ENCODE measurements around the gene ROCK2. TPM values are rescaled to one million over a fixed set of nuclear protein-coding genes. Genes with fewer than 3 reads are reported as not detected.

ROCK2 gene
- total RNA-seq, 1 experiment from 2014 or later: 38.0 TPM

DNA sequence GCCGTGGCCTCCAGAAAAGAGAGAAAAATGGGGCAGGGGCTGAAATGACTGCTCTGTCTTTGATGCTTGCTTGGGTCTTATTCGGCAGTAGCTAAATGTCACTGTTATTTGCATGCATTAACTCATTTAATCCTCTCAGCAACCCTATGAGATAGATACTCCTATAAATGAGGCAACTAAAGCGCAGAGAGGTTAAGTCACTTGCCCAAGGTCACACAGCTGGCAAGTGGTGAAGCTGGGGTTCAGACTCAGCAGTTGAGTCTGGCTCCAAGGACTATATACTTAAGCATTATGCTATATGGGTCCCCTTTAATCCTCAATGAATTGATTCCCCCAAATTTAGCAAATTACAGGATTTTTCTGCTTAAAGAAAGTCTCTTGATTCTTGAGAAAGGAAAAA lies 198.4 kb downstream of the ROCK2 start:
- Histone ChIP-seq H3K27ac (no peak overlapping the region), H3K27me3 (ENCODE audit: insufficient read depth, low read depth) (peaks cover 19% of the 10 kb centered on the region; the same call in 1 of the 2 replicates), H3K4me1 (replicated peaks; ENCODE audit: insufficient read depth) (peaks cover 12% of the 10 kb centered on the region), H3F3A (ENCODE audit: insufficient read depth, low read depth) (peaks cover 9% of the 10 kb centered on the region; the same call in 1 of the 2 replicates), H3K9me3 (ENCODE audit: insufficient read depth, low read depth) (no peaks in the 10 kb centered on the region), H2AFZ (no peak overlapping the region), H3K9me2 (ENCODE audit: insufficient read depth) (no peaks in the 10 kb centered on the region), H3K4me3 (no peak overlapping the region), H3K79me2 (ENCODE audit: low read depth) (no peaks in the 10 kb centered on the region), H4K20me1 (ENCODE audit: insufficient read depth) (no peaks in the 10 kb centered on the region), H3K4me2 (no peak overlapping the region), H3K36me3 (ENCODE audit: low read depth) (no peaks in the 10 kb centered on the region)
- no TSS peak for BruUV-seq (replicated peaks)
- intact Hi-C loops (cut with micrococcal nuclease; ENCODE audit: unreplicated experiment): no loop called here
- ChIA-PET CTCF (no interaction called here), POLR2A (ENCODE audit: unreplicated experiment) (no interaction called here)
- TF ChIP-seq, protein P1, sequence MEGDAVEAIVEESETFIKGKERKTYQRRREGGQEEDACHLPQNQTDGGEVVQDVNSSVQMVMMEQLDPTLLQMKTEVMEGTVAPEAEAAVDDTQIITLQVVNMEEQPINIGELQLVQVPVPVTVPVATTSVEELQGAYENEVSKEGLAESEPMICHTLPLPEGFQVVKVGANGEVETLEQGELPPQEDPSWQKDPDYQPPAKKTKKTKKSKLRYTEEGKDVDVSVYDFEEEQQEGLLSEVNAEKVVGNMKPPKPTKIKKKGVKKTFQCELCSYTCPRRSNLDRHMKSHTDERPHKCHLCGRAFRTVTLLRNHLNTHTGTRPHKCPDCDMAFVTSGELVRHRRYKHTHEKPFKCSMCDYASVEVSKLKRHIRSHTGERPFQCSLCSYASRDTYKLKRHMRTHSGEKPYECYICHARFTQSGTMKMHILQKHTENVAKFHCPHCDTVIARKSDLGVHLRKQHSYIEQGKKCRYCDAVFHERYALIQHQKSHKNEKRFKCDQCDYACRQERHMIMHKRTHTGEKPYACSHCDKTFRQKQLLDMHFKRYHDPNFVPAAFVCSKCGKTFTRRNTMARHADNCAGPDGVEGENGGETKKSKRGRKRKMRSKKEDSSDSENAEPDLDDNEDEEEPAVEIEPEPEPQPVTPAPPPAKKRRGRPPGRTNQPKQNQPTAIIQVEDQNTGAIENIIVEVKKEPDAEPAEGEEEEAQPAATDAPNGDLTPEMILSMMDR (conservative IDR thresholded peaks at IDR 0.05): no peak
- TF ChIP-seq EZH2 (IDR thresholded peaks at IDR 0.05; ENCODE audit: low read depth): no peak
- DNase-seq: no peak

DNA sequence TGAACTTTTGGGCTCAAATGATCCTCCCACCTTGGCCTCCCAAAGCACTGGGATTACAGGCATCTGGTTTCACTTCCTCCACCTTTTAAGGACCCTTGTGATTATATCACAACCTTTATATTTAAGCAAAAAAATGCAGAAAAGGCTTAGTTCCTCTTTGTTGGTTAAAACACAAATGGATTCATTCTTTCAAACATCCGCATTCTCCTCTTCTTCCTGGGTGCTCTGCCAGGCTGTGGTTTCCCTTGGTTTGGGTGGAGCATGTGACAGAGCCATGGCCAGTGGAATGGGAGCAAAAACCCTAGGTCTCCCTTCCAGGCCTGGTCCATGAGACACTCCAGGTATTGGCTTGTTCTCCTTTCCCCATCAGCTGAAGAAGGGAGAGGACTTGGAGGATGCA lies 199.1 kb downstream of the ROCK2 start:
- Histone ChIP-seq H4K20me1 (ENCODE audit: insufficient read depth) (no peaks in the 10 kb centered on the region), H3K9me3 (ENCODE audit: insufficient read depth, low read depth) (no peaks in the 10 kb centered on the region), H3K4me2 (no peak overlapping the region), H3K27ac (no peak overlapping the region), H3K9me2 (ENCODE audit: insufficient read depth) (no peaks in the 10 kb centered on the region), H3K27me3 (ENCODE audit: insufficient read depth, low read depth) (peaks cover 19% of the 10 kb centered on the region; the same call in 1 of the 2 replicates), H3F3A (ENCODE audit: insufficient read depth, low read depth) (peaks cover 2% of the 10 kb centered on the region; the same call in 1 of the 2 replicates), H3K79me2 (ENCODE audit: low read depth) (no peaks in the 10 kb centered on the region), H2AFZ (no peak overlapping the region), H3K4me1 (replicated peaks; ENCODE audit: insufficient read depth) (peaks cover 5% of the 10 kb centered on the region; the same call in 1 of the 2 replicates), H3K4me3 (no peak overlapping the region), H3K36me3 (ENCODE audit: low read depth) (no peaks in the 10 kb centered on the region)
- BruUV-seq (replicated peaks): no TSS peak
- TF ChIP-seq, protein P1 (conservative IDR thresholded peaks at IDR 0.05): no peak
- no peak for TF ChIP-seq EZH2 (IDR thresholded peaks at IDR 0.05; ENCODE audit: low read depth)
- POLR2A ChIA-PET (ENCODE audit: unreplicated experiment): no interaction called here
- intact Hi-C loops (cut with micrococcal nuclease; ENCODE audit: unreplicated experiment): no loop called here
- CTCF ChIA-PET: no interaction called here
- DNase-seq: no peak

DNA sequence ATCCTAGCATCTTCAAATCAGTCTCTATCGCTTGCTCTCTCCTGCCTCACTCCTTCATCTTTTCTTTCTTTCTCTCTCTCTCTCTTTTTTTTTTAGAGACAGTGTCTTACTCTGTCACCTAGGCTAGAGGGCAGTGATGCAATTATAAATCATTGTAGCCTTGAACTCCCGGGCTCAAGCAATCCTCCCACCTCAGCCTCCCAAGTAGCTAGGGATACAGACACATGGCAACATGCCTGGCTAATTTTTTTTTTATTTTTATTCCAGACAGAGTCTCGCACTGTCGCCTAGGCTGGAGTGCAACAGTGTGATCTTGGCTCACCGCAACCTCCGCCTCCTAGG lies 199.7 kb downstream of the ROCK2 start:
- H3K27ac ChIP-seq: no peak overlapping the region
- no peaks in the 10 kb centered on the region for H3K9me3 ChIP-seq (ENCODE audit: insufficient read depth, low read depth)
- intact Hi-C loops (cut with micrococcal nuclease; ENCODE audit: unreplicated experiment): no loop called here
- H3F3A ChIP-seq (ENCODE audit: insufficient read depth, low read depth): no peaks in the 10 kb centered on the region
- peaks cover 19% of the 10 kb centered on the region; the same call in 1 of the 2 replicates for H3K27me3 ChIP-seq (ENCODE audit: insufficient read depth, low read depth)
- no peaks in the 10 kb centered on the region for H4K20me1 ChIP-seq (ENCODE audit: insufficient read depth)
- H3K79me2 ChIP-seq (ENCODE audit: low read depth): no peaks in the 10 kb centered on the region
- BruUV-seq (replicated peaks): no TSS peak
- no peaks in the 10 kb centered on the region for H3K9me2 ChIP-seq (ENCODE audit: insufficient read depth)
- H3K36me3 ChIP-seq (ENCODE audit: low read depth): no peaks in the 10 kb centered on the region
- no peak overlapping the region for H3K4me2 ChIP-seq
- H2AFZ ChIP-seq: no peak overlapping the region
- no peak overlapping the region for H3K4me3 ChIP-seq
- POLR2A ChIA-PET (ENCODE audit: unreplicated experiment): interaction anchor here (0.6 kb wide), 1 partner anchor 200 kb away, joined by 7 read pairs; no protein-coding TSS in a partner anchor
- TF ChIP-seq EZH2 (IDR thresholded peaks at IDR 0.05; ENCODE audit: low read depth): no peak
- TF ChIP-seq, protein P1 (conservative IDR thresholded peaks at IDR 0.05): no peak
- CTCF ChIA-PET: interaction anchor here (0.6 kb wide), 1 partner anchor 381 kb away, joined by 3 read pairs; no protein-coding TSS in a partner anchor
- H3K4me1 ChIP-seq (replicated peaks; ENCODE audit: insufficient read depth): no peaks in the 10 kb centered on the region
- DNase-seq: no peak

Data from PC-9 (cell line).